Upper lobe of left lung (tissue), 6 donors: Measurements from ENCODE around the gene TACC2. TPM values are rescaled to one million over a fixed set of nuclear protein-coding genes. Genes with fewer than 3 reads are reported as not detected.
A peak's percentile ranks its signal among the peaks of the same experiment; 100 is the strongest.

ENCODE experiments used
- ATAC-seq, 2 donors: fragments of 200-7000 bp; cut with Tn5 transposase; one replicate each; pipeline ENCODE4 v1.9.1; 2022; ENCODE audit warnings: mild to moderate bottlenecking in 2 of 2, moderate library complexity in 2 of 2; ENCODE audit not compliant: low FRiP score in 2 of 2
- DNase-seq, 2 donors: peaks; one replicate each; pipeline ENCODE4 v3.0.0-alpha.2; 2019 to 2020
- H3K27ac ChIP-seq, 4 donors: fragments of 200-600 bp; sonication (generic); one replicate each; pipeline ENCODE4 v1.5.1; 2016 to 2019
- H3K27me3 ChIP-seq, 4 donors: fragments of 200-600 bp; sonication (generic); one replicate each; pipeline ENCODE4 v1.5.1; 2017 to 2019
- H3K36me3 ChIP-seq, 4 donors: fragments of 200-600 bp; sonication (generic); one replicate each; pipeline ENCODE4 v1.5.1; 2016 to 2019
- H3K4me1 ChIP-seq, 4 donors: fragments of 200-600 bp; sonication (generic); one replicate each; pipeline ENCODE4 v1.5.1; 2018 to 2019
- H3K4me3 ChIP-seq, 4 donors: fragments of 200-600 bp; sonication (generic); one replicate each; pipeline ENCODE4 v1.5.1; 2017 to 2019; ENCODE audit warnings: mild to moderate bottlenecking in 2 of 4, moderate library complexity in 1 of 4
- H3K9me3 ChIP-seq, 4 donors: fragments of 200-600 bp; sonication (generic); one replicate each; pipeline ENCODE4 v1.5.1; 2018 to 2019
- EP300 ChIP-seq, 4 donors: sonication (generic); formaldehyde crosslinking; IDR thresholded peaks; one replicate each; pipeline ENCODE4 v1.5.1; 2017; ENCODE audit warnings: antibody characterized with exemption in 4 of 4, control low read depth in 2 of 4
- POLR2A ChIP-seq, 4 donors: fragments of 450-650 bp; IDR thresholded peaks; one replicate each; pipeline ENCODE4 v1.5.1; 2016 to 2017; ENCODE audit warnings: antibody characterized with exemption in 4 of 4, mild to moderate bottlenecking in 2 of 4
- POLR2AphosphoS5 ChIP-seq, 2 donors: sonication (generic); formaldehyde crosslinking; IDR thresholded peaks; one replicate each; pipeline ENCODE4 v1.5.1; 2017; ENCODE audit warnings: antibody characterized with exemption in 2 of 2
- WGBS, 2 donors: methylation state at CpG; one replicate each; pipeline ENCODE4 v1.1.5; 2017 to 2018; 5-methylcytosine and 5-hydroxymethylcytosine counted together
- total RNA-seq, 6 donors: library from RNA; depleted of rRNA in 4 of 6; stranded (reverse); fragments of >200 nt in 4 of 6; gene quantifications; one replicate each; pipeline versions ENCODE4 v1.1.0 to v1.2.1, GENCODE V29; 2016 to 2021
- TF ChIP-seq, protein P1 (sequence below), 6 experiments: fragments of 450-650 bp in 4 of 6; fragments of 200-600 bp in 2 of 6; sonication (generic) in 2 of 6; IDR thresholded peaks; one replicate each; pipeline ENCODE4 v1.5.1; 2016 to 2019; ENCODE audit warnings: antibody characterized with exemption in 6 of 6
- donor health status: DM: no; HTN: no; CAD: no; lungs with moderate emphysema.
- donor health status: DM: no; HTN: yes; CAD: no; lungs with severe emphysema.

TACC2 gene
- total RNA-seq, 6 donors from 2014 or later, result 158 to 701 (median 386) TPM

DNA sequence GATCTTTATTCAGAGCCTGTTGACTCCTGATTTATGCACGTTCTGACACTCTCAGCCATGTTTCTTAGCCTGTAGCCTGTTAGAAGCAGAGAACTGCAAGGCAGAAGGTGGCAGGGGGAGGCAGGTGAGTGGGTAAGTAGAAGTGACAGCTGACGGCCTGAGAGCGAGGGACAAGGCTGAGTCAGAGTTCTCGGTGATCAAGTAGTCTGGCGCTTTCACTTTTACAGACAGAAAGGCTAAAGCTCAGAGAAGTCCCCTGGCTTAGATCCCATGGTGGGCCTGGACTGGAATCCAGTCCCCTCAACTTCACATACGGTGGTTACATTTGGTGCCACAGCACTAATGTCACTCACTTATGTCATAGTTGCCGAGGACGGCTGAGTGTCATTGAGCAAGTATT, 139.0 kb downstream of the TACC2 start:
- TF ChIP-seq, protein P1, sequence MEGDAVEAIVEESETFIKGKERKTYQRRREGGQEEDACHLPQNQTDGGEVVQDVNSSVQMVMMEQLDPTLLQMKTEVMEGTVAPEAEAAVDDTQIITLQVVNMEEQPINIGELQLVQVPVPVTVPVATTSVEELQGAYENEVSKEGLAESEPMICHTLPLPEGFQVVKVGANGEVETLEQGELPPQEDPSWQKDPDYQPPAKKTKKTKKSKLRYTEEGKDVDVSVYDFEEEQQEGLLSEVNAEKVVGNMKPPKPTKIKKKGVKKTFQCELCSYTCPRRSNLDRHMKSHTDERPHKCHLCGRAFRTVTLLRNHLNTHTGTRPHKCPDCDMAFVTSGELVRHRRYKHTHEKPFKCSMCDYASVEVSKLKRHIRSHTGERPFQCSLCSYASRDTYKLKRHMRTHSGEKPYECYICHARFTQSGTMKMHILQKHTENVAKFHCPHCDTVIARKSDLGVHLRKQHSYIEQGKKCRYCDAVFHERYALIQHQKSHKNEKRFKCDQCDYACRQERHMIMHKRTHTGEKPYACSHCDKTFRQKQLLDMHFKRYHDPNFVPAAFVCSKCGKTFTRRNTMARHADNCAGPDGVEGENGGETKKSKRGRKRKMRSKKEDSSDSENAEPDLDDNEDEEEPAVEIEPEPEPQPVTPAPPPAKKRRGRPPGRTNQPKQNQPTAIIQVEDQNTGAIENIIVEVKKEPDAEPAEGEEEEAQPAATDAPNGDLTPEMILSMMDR (IDR thresholded peaks at IDR 0.05), result no peak
- TF ChIP-seq EP300 (IDR thresholded peaks at IDR 0.05) (no peak), POLR2AphosphoS5 (IDR thresholded peaks at IDR 0.05) (peak in 1 of 2 donors; percentile 14), POLR2A (IDR thresholded peaks at IDR 0.05) (peak in 1 of 4 donors; percentile 67)
- DNase-seq (no peak), ATAC-seq (peak; percentile 65 to 70)
- H3K4me1 ChIP-seq, result peaks cover 15 to 31% (median 26%) of the 10 kb centered on the region in 4 donors
- no peaks in the 10 kb centered on the region for H3K9me3 ChIP-seq
- WGBS, 2 donors, result 41 to 51% methylated on average over 7 to 8 of the region's 8 CpGs
- H3K27ac ChIP-seq, result peak overlapping the region; percentile 72 to 92 (median 86)
- peaks cover 0 to 7% (median 3%) of the 10 kb centered on the region in 4 donors for H3K36me3 ChIP-seq
- H3K4me3 ChIP-seq, result peak overlapping the region; percentile 3 to 50 (median 40)
- H3K27me3 ChIP-seq, result no peaks in the 10 kb centered on the region

- DNase-seq, result no peak
- peak overlapping the region; percentile 3 to 50 (median 40) for H3K4me3 ChIP-seq
Measured at GRCh38 chr10:122128357-122128756, 139.4 kb downstream of the TACC2 start.

GRCh38 chr10:122130474-122131110, 141.6 kb downstream of the TACC2 start:
- DNase-seq, result no peak
- TF ChIP-seq EP300 (IDR thresholded peaks at IDR 0.05) (no peak), POLR2AphosphoS5 (IDR thresholded peaks at IDR 0.05) (no peak), POLR2A (IDR thresholded peaks at IDR 0.05) (no peak)
- TF ChIP-seq, protein P1 (IDR thresholded peaks at IDR 0.05), result no peak
- Histone ChIP-seq H3K9me3 (no peaks in the 10 kb centered on the region), H3K27ac (peak overlapping the region in 3 of 4 donors; percentile 8 to 87 (median 32)), H3K36me3 (peaks cover 5 to 32% (median 22%) of the 10 kb centered on the region in 4 donors), H3K27me3 (no peaks in the 10 kb centered on the region), H3K4me3 (peak overlapping the region in 2 of 4 donors; percentile 43 to 50), H3K4me1 (peaks cover 15 to 34% (median 26%) of the 10 kb centered on the region in 4 donors)
- no peak for ATAC-seq
- WGBS, 2 donors, result 80 to 90% methylated on average over 8 of the region's 8 CpGs

More at GRCh38 chr10:122128357-122128756, 139.4 kb downstream of the TACC2 start:
- peaks cover 15 to 34% (median 24%) of the 10 kb centered on the region in 4 donors for H3K4me1 ChIP-seq
- peaks cover 0 to 11% (median 6%) of the 10 kb centered on the region in 4 donors for H3K36me3 ChIP-seq
- H3K9me3 ChIP-seq, result no peaks in the 10 kb centered on the region
- H3K27me3 ChIP-seq, result no peaks in the 10 kb centered on the region
- ATAC-seq, result peak in 1 of 2 donors; percentile 70
- peak overlapping the region; percentile 72 to 92 (median 86) for H3K27ac ChIP-seq
- TF ChIP-seq, protein P1 (IDR thresholded peaks at IDR 0.05), result peak in 1 of 6 experiments; percentile 22
- no peak for TF ChIP-seq POLR2A (IDR thresholded peaks at IDR 0.05)
- WGBS, 2 donors, result 49 to 51% methylated on average over 5 of the region's 5 CpGs

GRCh38 chr10:122132331-122132755, 143.4 kb downstream of the TACC2 start:
- DNase-seq (no peak), ATAC-seq (no peak)
- Histone ChIP-seq H3K4me3 (no peak overlapping the region), H3K4me1 (peaks cover 14 to 24% (median 18%) of the 10 kb centered on the region in 4 donors), H3K9me3 (no peaks in the 10 kb centered on the region), H3K27me3 (no peaks in the 10 kb centered on the region), H3K27ac (peak overlapping the region in 2 of 4 donors; percentile 23 to 28), H3K36me3 (peaks cover 5 to 39% (median 30%) of the 10 kb centered on the region in 4 donors)
- TF ChIP-seq POLR2AphosphoS5 (IDR thresholded peaks at IDR 0.05) (no peak), POLR2A (IDR thresholded peaks at IDR 0.05) (no peak), EP300 (IDR thresholded peaks at IDR 0.05) (no peak)
- TF ChIP-seq, protein P1 (IDR thresholded peaks at IDR 0.05), result no peak
- WGBS, 2 donors, result 84 to 90% methylated on average over 15 of the region's 15 CpGs
